HepG2 (cell line): Measurements from ENCODE around the gene FMNL2. TPM values are rescaled to one million over a fixed set of nuclear protein-coding genes. Genes with fewer than 3 reads are reported as not detected.

Source experiments
- EP300 ChIP-seq, 3 experiments: sonication (generic) in 1 of 3; formaldehyde crosslinking in 1 of 3; IDR thresholded peaks; 2 replicates each; pipeline versions ENCODE4 v1.5.1 to v1.6.1; 2011 to 2020; ENCODE audit warnings: low read depth in 2 of 3, low read length in 2 of 3, borderline replicate concordance in 1 of 3, improper control_type of control experiment in 1 of 3, mild to moderate bottlenecking in 1 of 3, missing genetic modification reagents in 1 of 3, moderate library complexity in 1 of 3
- IRF2 ChIP-seq: IDR thresholded peaks from 2 replicates; pipeline ENCODE4 v1.6.1; 2018; ENCODE audit warnings: missing genetic modification reagents, missing compliant biosample characterization
- MAFK ChIP-seq, 2 experiments: IDR thresholded peaks in 1 of 2; conservative IDR thresholded peaks in 1 of 2; 2 replicates each; pipeline ENCODE4 v1.6.1; 2011; ENCODE audit warnings: improper control_type of control experiment in 2 of 2, low read length in 2 of 2
- PITX1 ChIP-seq: sonication (generic); formaldehyde crosslinking; IDR thresholded peaks from 2 replicates; pipeline ENCODE4 v1.5.1; 2020; ENCODE audit warnings: mild to moderate bottlenecking, missing genetic modification reagents
- REST ChIP-seq, 2 experiments: IDR thresholded peaks; 2 replicates each; pipeline ENCODE4 v1.6.1; 2011 to 2012; ENCODE audit warnings: low read length in 2 of 2, borderline replicate concordance in 1 of 2, low read depth in 1 of 2, mild to moderate bottlenecking in 1 of 2, moderate library complexity in 1 of 2
- ZBED4 ChIP-seq: sonication (generic); formaldehyde crosslinking; IDR thresholded peaks from 2 replicates; pipeline ENCODE4 v1.4.0; 2020; ENCODE audit warnings: missing genetic modification reagents, borderline replicate concordance
- ZBTB40 ChIP-seq, 2 experiments: fragments of 450-650 bp in 1 of 2; sonication (generic) in 1 of 2; formaldehyde crosslinking in 1 of 2; IDR thresholded peaks; 2 replicates each; pipeline versions ENCODE4 v1.6.1 to v1.8.0; 2016 to 2022; ENCODE audit warnings: antibody characterized with exemption in 1 of 2, mild to moderate bottlenecking in 1 of 2, missing genetic modification reagents in 1 of 2
- ZNF567 ChIP-seq: sonication (generic); formaldehyde crosslinking; IDR thresholded peaks from 2 replicates; pipeline ENCODE4 v1.8.1; 2023; ENCODE audit warnings: mild to moderate bottlenecking, missing genetic modification reagents, borderline replicate concordance
- ZNF652 ChIP-seq: IDR thresholded peaks from 2 replicates; pipeline ENCODE4 v1.6.1; 2016; ENCODE audit warnings: low read depth, borderline replicate concordance
- polyA plus RNA-seq, 8 experiments: library from polyadenylated mRNA; depleted of rRNA in 3 of 8; stranded (reverse) in 7 of 8; unstranded in 1 of 8; fragments of >200 nt; fragmentation: Illumina TruSeq in 4 of 8; extraction: Trizol in 4 of 8; gene quantifications; 2 replicates each; pipeline versions ENCODE4 v1.2.1 to v1.2.3, GENCODE V29; 2011 to 2016; ENCODE audit warnings: low read depth in 4 of 8, missing spikeins in 1 of 8, mixed read lengths in 1 of 8; ENCODE audit not compliant: insufficient read depth in 1 of 8
- total RNA-seq, 5 experiments: library from RNA; depleted of rRNA; stranded (reverse); fragments of >200 nt; fragmentation: Illumina TruSeq; extraction: Trizol; gene quantifications; 2 replicates each; pipeline ENCODE4 v1.2.3, GENCODE V29; 2016; ENCODE audit warnings: low read depth in 1 of 5

Gene FMNL2
- total and polyA plus RNA-seq, 2 of the 13 experiments (the other 11 are each of a cell fraction or from before 2014, with no cell fraction given), result 66.5 to 67.7 TPM

- TF ChIP-seq ZBTB40 (IDR thresholded peaks at IDR 0.05), result no peak
- no peak for TF ChIP-seq ZBTB40 (CRISPR knock-in tag; IDR thresholded peaks at IDR 0.05)
- no peak for TF ChIP-seq REST (IDR thresholded peaks at IDR 0.05; ENCODE audit: borderline replicate concordance in 1 of 2, low read depth in 1 of 2, low read length in 2 of 2)
- TF ChIP-seq IRF2 (CRISPR knock-in tag), result no peak
- peak in 1 of 2 experiments; percentile 40; a peak in 1 of 4 replicates for TF ChIP-seq EP300 (IDR thresholded peaks at IDR 0.05; ENCODE audit: low read depth in 2 of 2, low read length in 2 of 2)
- no peak for TF ChIP-seq EP300 (CRISPR knock-in tag; IDR thresholded peaks at IDR 0.05; ENCODE audit: borderline replicate concordance)
- no peak for TF ChIP-seq MAFK (conservative IDR thresholded peaks at IDR 0.05 in 1 of 2, IDR thresholded peaks at IDR 0.05 in 1 of 2; ENCODE audit: low read length in 2 of 2)
- no peak for TF ChIP-seq ZNF567 (CRISPR knock-in tag)
- TF ChIP-seq ZBED4 (CRISPR knock-in tag), result no peak
- no peak for TF ChIP-seq ZNF652
- no peak for TF ChIP-seq PITX1 (CRISPR knock-in tag)
Measured at GRCh38 chr2:152342259-152343046, 7.5 kb downstream of the FMNL2 start (continued).
